Lower lobe of right lung (tissue), 2 donors: ENCODE results near the gene MICAL2. TPM values are rescaled to one million over a fixed set of nuclear protein-coding genes. Genes with fewer than 3 reads are reported as not detected.

Source experiments
- ATAC-seq, 2 donors: fragments of 200-7000 bp; cut with Tn5 transposase; one replicate each; pipeline ENCODE4 v1.9.1; 2020 to 2022; ENCODE audit warnings: mild to moderate bottlenecking in 2 of 2, moderate library complexity in 2 of 2
- DNase-seq: peaks from one replicate; pipeline ENCODE4 v3.0.0-alpha.2; 2020
- H3K27ac ChIP-seq: fragments of 200-600 bp; one replicate; pipeline ENCODE4 v1.8.0; 2022
- H3K27me3 ChIP-seq: fragments of 200-600 bp; one replicate; pipeline ENCODE4 v1.8.0; 2022; ENCODE audit warnings: low read depth
- H3K36me3 ChIP-seq: fragments of 200-600 bp; one replicate; pipeline ENCODE4 v1.8.0; 2022; ENCODE audit warnings: mild to moderate bottlenecking
- H3K4me1 ChIP-seq: fragments of 200-600 bp; one replicate; pipeline ENCODE4 v1.8.0; 2022
- H3K4me3 ChIP-seq: fragments of 200-600 bp; one replicate; pipeline ENCODE4 v1.8.0; 2022; ENCODE audit warnings: mild to moderate bottlenecking
- H3K9me3 ChIP-seq: fragments of 200-600 bp; one replicate; pipeline ENCODE4 v1.8.0; 2022
- intact Hi-C: fragments of 100-400 bp; cut with DNase I; formaldehyde crosslinking; loops from one replicate; pipeline ENCODE4 v1.11.0; 2022
- total RNA-seq: library from RNA; stranded (reverse); fragmentation: NEBNext Ultra II Directional; extraction: Animal tissue kit (Norgen Biotek cat#: 25700); gene quantifications from one replicate; pipeline ENCODE4 v1.2.1, GENCODE V29; 2021
- TF ChIP-seq, protein P1 (sequence below): fragments of 200-600 bp; IDR thresholded peaks from one replicate; pipeline ENCODE4 v1.8.0; 2022; ENCODE audit warnings: antibody characterized with exemption, mild to moderate bottlenecking
- donor health status: DM: no; HTN: yes; CAD: no; lungs with severe emphysema.

MICAL2 gene
- total RNA-seq, 1 donor from 2014 or later: 127 TPM

DNA sequence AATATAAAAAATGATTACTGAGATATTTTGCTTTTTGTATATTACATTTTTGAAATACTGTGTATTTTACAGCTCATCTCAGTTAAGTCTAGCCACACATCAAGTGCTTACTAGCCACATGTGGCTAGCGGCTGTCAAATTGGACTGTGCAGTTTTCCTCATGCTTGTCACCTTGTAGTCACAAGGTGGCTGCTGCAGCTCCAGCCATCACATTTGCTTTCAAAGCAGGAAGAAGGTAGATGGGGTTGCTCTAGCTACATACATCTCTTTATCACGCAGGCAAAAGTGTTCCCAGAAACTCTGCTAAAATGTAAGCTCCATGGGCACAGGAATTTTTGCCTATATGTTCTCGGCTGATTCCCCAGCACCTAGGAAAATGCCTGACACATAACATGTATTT is 61.5 kb downstream of the MICAL2 start:
- TF ChIP-seq, protein P1, sequence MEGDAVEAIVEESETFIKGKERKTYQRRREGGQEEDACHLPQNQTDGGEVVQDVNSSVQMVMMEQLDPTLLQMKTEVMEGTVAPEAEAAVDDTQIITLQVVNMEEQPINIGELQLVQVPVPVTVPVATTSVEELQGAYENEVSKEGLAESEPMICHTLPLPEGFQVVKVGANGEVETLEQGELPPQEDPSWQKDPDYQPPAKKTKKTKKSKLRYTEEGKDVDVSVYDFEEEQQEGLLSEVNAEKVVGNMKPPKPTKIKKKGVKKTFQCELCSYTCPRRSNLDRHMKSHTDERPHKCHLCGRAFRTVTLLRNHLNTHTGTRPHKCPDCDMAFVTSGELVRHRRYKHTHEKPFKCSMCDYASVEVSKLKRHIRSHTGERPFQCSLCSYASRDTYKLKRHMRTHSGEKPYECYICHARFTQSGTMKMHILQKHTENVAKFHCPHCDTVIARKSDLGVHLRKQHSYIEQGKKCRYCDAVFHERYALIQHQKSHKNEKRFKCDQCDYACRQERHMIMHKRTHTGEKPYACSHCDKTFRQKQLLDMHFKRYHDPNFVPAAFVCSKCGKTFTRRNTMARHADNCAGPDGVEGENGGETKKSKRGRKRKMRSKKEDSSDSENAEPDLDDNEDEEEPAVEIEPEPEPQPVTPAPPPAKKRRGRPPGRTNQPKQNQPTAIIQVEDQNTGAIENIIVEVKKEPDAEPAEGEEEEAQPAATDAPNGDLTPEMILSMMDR: no peak
- Histone ChIP-seq H3K27me3 (no peaks in the 10 kb centered on the region), H3K36me3 (no peaks in the 10 kb centered on the region), H3K9me3 (no peaks in the 10 kb centered on the region), H3K4me3 (no peak overlapping the region), H3K27ac (no peak overlapping the region), H3K4me1 (peaks cover 32% of the 10 kb centered on the region)
- no peak for DNase-seq
- intact Hi-C loops: no loop called here
- no peak for ATAC-seq

GRCh38 chr11:12172493-12173013 is 62.2 kb downstream of the MICAL2 start:
- no peaks in the 10 kb centered on the region for H3K27me3 ChIP-seq
- DNase-seq (no peak), ATAC-seq (no peak)
- TF ChIP-seq, protein P1: no peak
- intact Hi-C loops: no loop called here
- peaks cover 27% of the 10 kb centered on the region for H3K4me1 ChIP-seq
- H3K36me3 ChIP-seq: no peaks in the 10 kb centered on the region
- H3K4me3 ChIP-seq: no peak overlapping the region
- H3K9me3 ChIP-seq: no peaks in the 10 kb centered on the region
- no peak overlapping the region for H3K27ac ChIP-seq

DNA sequence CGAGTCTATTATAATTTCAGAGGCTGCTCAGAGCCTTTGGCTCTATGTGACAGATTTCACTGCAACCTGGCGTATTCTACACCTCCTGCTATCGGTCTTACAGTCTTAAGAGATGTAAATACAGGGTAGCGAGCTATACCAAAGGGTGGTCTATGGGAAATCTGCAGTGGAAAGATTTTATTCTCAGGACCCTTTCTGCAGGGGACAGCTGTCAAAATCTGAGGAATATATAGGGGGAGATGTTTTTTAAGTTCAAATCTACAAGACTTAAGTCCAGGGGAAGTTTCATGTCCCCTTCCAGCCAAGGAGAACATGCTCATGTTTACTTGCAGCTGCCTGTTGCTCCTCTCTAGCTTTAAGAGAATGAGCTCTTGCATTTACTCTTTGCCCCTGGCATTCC is 62.7 kb downstream of the MICAL2 start:
- TF ChIP-seq, protein P1: no peak
- H3K36me3 ChIP-seq: no peaks in the 10 kb centered on the region
- no peak overlapping the region for H3K27ac ChIP-seq
- no peaks in the 10 kb centered on the region for H3K9me3 ChIP-seq
- peaks cover 29% of the 10 kb centered on the region for H3K4me1 ChIP-seq
- H3K4me3 ChIP-seq: no peak overlapping the region
- no peaks in the 10 kb centered on the region for H3K27me3 ChIP-seq
- ATAC-seq (no peak), DNase-seq (no peak)
- intact Hi-C loops: no loop called here

GRCh38 chr11:12174128-12174476 is 63.7 kb downstream of the MICAL2 start:
- no peak overlapping the region for H3K27ac ChIP-seq
- DNase-seq (no peak), ATAC-seq (no peak)
- TF ChIP-seq, protein P1: no peak
- no peaks in the 10 kb centered on the region for H3K9me3 ChIP-seq
- intact Hi-C loops: no loop called here
- no peaks in the 10 kb centered on the region for H3K36me3 ChIP-seq
- H3K4me3 ChIP-seq: no peak overlapping the region
- H3K4me1 ChIP-seq: peaks cover 39% of the 10 kb centered on the region
- H3K27me3 ChIP-seq: no peaks in the 10 kb centered on the region

DNA sequence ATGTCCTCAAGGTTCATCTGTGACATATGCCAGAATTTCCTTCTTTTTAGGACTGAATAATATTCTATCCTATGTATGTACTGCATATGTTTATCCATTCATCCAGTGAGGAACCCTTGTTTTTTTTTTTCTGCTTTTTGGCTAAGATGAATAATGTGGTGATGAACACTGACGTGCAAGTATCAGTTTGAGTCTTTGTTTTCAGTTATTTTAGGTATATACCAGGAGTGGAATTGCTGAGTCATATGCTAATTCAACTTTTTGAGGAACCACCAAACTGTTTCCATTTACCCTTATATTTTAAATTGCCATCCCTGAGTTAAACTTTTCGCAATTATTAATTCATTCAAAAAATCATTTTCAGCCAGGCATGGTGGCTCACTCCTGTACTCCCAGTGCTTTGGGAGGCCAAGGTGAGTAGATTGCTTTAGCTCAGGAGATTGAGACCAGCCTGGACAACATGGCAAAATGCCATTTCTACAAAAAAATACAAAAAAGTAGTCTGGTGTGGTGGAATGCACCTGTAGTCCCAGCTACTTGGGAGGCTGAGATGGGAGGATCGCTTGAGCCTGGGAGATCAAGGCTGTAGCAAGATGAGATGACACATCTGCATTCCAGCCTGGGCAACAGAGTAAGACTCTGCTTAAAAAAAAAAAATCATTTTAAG is 64.2 kb downstream of the MICAL2 start:
- no peak overlapping the region for H3K27ac ChIP-seq
- DNase-seq (no peak), ATAC-seq (no peak)
- H3K9me3 ChIP-seq: no peaks in the 10 kb centered on the region
- intact Hi-C loops: no loop called here
- TF ChIP-seq, protein P1: no peak
- H3K36me3 ChIP-seq: no peaks in the 10 kb centered on the region
- peaks cover 44% of the 10 kb centered on the region for H3K4me1 ChIP-seq
- H3K4me3 ChIP-seq: no peak overlapping the region
- no peaks in the 10 kb centered on the region for H3K27me3 ChIP-seq
